Endothelial cell of umbilical vein (primary cell): ENCODE results near the gene KBTBD8. TPM values are rescaled to one million over a fixed set of nuclear protein-coding genes. Genes with fewer than 3 reads are reported as not detected.

Experiments used
- BruUV-seq: library from RNA; stranded (reverse); fragments of 400-500 nt; replicated peaks from 2 replicates; lab custom pipeline; 2021; lab: Mats Ljungman, UMichigan
- CTCF ChIA-PET: fragments of 300-600, 350-600 bp; sonication (Branson Sonifier 250); formaldehyde crosslinking; loops from one replicate; lab custom pipeline; 2021; ENCODE audit warnings: antibody characterized with exemption, inconsistent platforms; lab: Charles Lee
- POLR2A ChIA-PET: fragments of 300-600, 350-600 bp; sonication (Branson Sonifier 250); formaldehyde crosslinking; loops from one replicate; lab custom pipeline; 2021; ENCODE audit warnings: antibody characterized with exemption, inconsistent platforms; lab: Charles Lee
- DNase-seq: peaks from one replicate; pipeline ENCODE4 v3.0.0-alpha.2; 2011; ENCODE audit warnings: low read depth, low spot score
- FAIRE-seq: peaks from 2 replicates; lab custom pipeline; 2011; peaks lifted over from hg19 to GRCh38; lab: Jason Lieb, UNC
- H2AFZ ChIP-seq: 2 replicates; pipeline ENCODE4 v1.6.0; 2012; ENCODE audit warnings: low read depth, low read length, control low read depth, inconsistent platforms
- H3K27ac ChIP-seq: 2 replicates; pipeline ENCODE4 v1.5.1; 2011; ENCODE audit warnings: low read depth, mild to moderate bottlenecking, control low read depth, low read length, moderate library complexity; ENCODE audit not compliant: insufficient read depth
- H3K27me3 ChIP-seq, 2 experiments: 2 replicates each; pipeline versions ENCODE4 v1.6.0 to v1.6.1; 2011; ENCODE audit warnings: low read length in 2 of 2, mixed read lengths in 1 of 2; ENCODE audit not compliant: control insufficient read depth in 2 of 2, insufficient read depth in 2 of 2
- H3K36me3 ChIP-seq, 2 experiments: 2 replicates in 1 of 2; 3 replicates in 1 of 2; pipeline ENCODE4 v1.5.1; 2011; ENCODE audit warnings: low read length in 2 of 2, mild to moderate bottlenecking in 1 of 2, moderate library complexity in 1 of 2; ENCODE audit not compliant: control insufficient read depth in 2 of 2, insufficient read depth in 2 of 2; ENCODE audit errors: extremely low read depth in 1 of 2
- H3K4me1 ChIP-seq: 3 replicates; pipeline ENCODE4 v1.5.1; 2011; ENCODE audit warnings: mild to moderate bottlenecking, low read length; ENCODE audit not compliant: control insufficient read depth, insufficient read depth; ENCODE audit errors: extremely low read depth
- H3K4me2 ChIP-seq: 2 replicates; pipeline ENCODE4 v1.6.1; 2011; ENCODE audit warnings: low read length, control low read depth, mixed read lengths; ENCODE audit not compliant: insufficient read depth
- H3K4me3 ChIP-seq, 3 experiments: fragments of 200-600 bp in 1 of 3; sonication (generic), shearing (Covaris generic) in 1 of 3; replicated peaks in 1 of 3; 2 replicates each; pipeline ENCODE4 v1.5.1; 2011 to 2016; ENCODE audit warnings: control low read depth in 3 of 3, low read length in 3 of 3, mild to moderate bottlenecking in 2 of 3, inconsistent platforms in 1 of 3, low read depth in 1 of 3, moderate library complexity in 1 of 3; ENCODE audit not compliant: insufficient read depth in 1 of 3
- H3K79me2 ChIP-seq: 2 replicates; pipeline ENCODE4 v1.6.0; 2012; ENCODE audit warnings: low read length, inconsistent platforms; ENCODE audit not compliant: control insufficient read depth, insufficient read depth
- H3K9ac ChIP-seq: replicated peaks from 2 replicates; pipeline ENCODE3; 2011; ENCODE audit warnings: low read length, control low read depth; ENCODE audit not compliant: insufficient read depth; ENCODE audit errors: extremely low read depth
- H3K9me1 ChIP-seq: replicated peaks from 3 replicates; pipeline ENCODE4 v1.6.0; 2011; ENCODE audit warnings: mild to moderate bottlenecking, low read length; ENCODE audit not compliant: control insufficient read depth, insufficient read depth; ENCODE audit errors: extremely low read depth
- H3K9me3 ChIP-seq: replicated peaks from 2 replicates; pipeline ENCODE4 v1.5.1; 2012; ENCODE audit warnings: low read length, inconsistent platforms; ENCODE audit not compliant: control insufficient read depth, insufficient read depth
- H4K20me1 ChIP-seq: replicated peaks from 2 replicates; pipeline ENCODE3; 2011; ENCODE audit warnings: mild to moderate bottlenecking, low read length; ENCODE audit not compliant: control insufficient read depth, insufficient read depth; ENCODE audit errors: extremely low read depth
- CTCF ChIP-seq, 2 donors: IDR thresholded peaks; 1 replicate in 1 of 2; 2 replicates in 1 of 2; pipeline ENCODE4 v1.5.1; 2011; ENCODE audit warnings: low read length in 2 of 2, mild to moderate bottlenecking in 2 of 2, moderate library complexity in 2 of 2, control low read depth in 1 of 2, inconsistent platforms in 1 of 2, low read depth in 1 of 2; ENCODE audit not compliant: insufficient read depth in 1 of 2; ENCODE audit errors: extremely low read depth in 1 of 2
- EZH2 ChIP-seq: IDR thresholded peaks from 2 replicates; pipeline ENCODE4 v1.6.1; 2012; ENCODE audit warnings: borderline replicate concordance, low read depth, mild to moderate bottlenecking, moderate library complexity, low read length, inconsistent platforms; ENCODE audit not compliant: severe bottlenecking
- FOS ChIP-seq: IDR thresholded peaks from 2 replicates; pipeline ENCODE4 v1.6.1; 2011; ENCODE audit warnings: mild to moderate bottlenecking, low read length, moderate library complexity, borderline replicate concordance; ENCODE audit not compliant: insufficient read depth
- GATA2 ChIP-seq: IDR thresholded peaks from 2 replicates; pipeline ENCODE4 v1.7.0; 2011; ENCODE audit warnings: low read depth, mild to moderate bottlenecking, moderate library complexity, mixed read lengths, low read length; ENCODE audit not compliant: insufficient read length, insufficient read depth
- JUN ChIP-seq: IDR thresholded peaks from 2 replicates; pipeline ENCODE4 v1.6.1; 2011; ENCODE audit warnings: borderline replicate concordance, low read depth; ENCODE audit not compliant: insufficient read length, insufficient read depth
- MAX ChIP-seq: IDR thresholded peaks from 2 replicates; pipeline ENCODE4 v1.6.1; 2011; ENCODE audit not compliant: insufficient read depth, insufficient read length
- MYC ChIP-seq: IDR thresholded peaks from one replicate; pipeline ENCODE4 v1.6.1; 2011; ENCODE audit warnings: mild to moderate bottlenecking, low read depth, low read length
- POLR2A ChIP-seq: IDR thresholded peaks from 2 replicates; pipeline ENCODE4 v1.6.1; 2012; ENCODE audit warnings: low read depth, mild to moderate bottlenecking, control low read depth, low read length
- POLR2AphosphoS5 ChIP-seq: IDR thresholded peaks from 2 replicates; pipeline ENCODE4 v1.6.1; 2012; ENCODE audit warnings: low read depth, mild to moderate bottlenecking, control low read depth, low read length, moderate library complexity; ENCODE audit not compliant: insufficient read depth
- dilution Hi-C: fragments of 300-500 bp; cut with MboI; formaldehyde crosslinking; loops from one replicate; pipeline ENCODE4 v1.15.0; 2019; ENCODE audit warnings: low sequenced_read_pairs; ENCODE audit not compliant: extremely low pct_ligation_motif_present
- intact Hi-C: fragments of 100-400 bp; cut with micrococcal nuclease; formaldehyde crosslinking; loops from one replicate; pipeline ENCODE4 v1.10.0; 2022
- polyA plus RNA-seq, 4 experiments: library from polyadenylated mRNA; depleted of rRNA in 3 of 4; stranded (reverse) in 3 of 4; unstranded in 1 of 4; fragments of >200 nt; gene quantifications; 2 replicates each; pipeline versions ENCODE4 v1.2.1 to v1.2.3, GENCODE V29; 2011 to 2012; ENCODE audit warnings: missing spikeins in 1 of 4
- total RNA-seq: library from RNA; stranded (reverse); gene quantifications from 2 replicates; pipeline ENCODE4 v1.2.3, GENCODE V29; 2021

The KBTBD8 gene
- total and polyA plus RNA-seq, 2 donors (not counting 3 experiments of a cell fraction or from before 2014, with no cell fraction given) = 0.26 to 1.1 TPM

DNA sequence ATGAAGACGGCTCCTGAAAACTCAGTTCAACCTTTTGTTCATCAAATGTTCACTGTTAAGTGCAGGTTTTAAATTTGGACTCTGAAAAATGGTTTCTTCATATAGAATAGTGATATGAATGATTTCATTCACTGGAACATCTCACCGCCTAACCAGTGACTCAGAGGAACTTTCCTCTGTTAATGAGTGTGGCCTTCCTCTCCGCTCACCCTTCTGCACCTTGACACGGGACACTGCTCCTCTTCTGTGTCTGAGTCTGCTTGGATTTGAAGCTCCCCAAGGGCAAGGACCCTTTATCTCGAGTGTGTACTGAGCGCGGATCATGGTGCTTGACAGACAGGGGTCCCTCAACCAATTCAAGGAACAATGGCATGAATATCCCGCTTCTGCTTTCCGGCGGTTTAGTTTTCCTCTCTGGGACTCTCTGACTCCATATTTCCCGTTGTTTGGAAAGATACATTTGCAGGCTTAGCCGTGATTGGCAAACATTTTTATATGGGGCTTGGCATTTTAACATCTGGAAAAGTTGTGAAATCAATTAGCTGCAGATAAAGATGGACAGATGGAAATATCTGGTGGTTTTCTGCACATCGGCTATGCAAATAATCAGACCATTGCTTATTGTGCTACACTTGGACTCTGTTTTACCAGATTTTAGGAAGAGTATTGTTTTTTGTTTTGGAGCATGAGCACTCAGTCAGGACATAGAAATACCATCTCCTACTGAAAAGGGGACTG lies 20.9 kb downstream of the KBTBD8 start:
- H3K27me3 ChIP-seq = no peaks in the 10 kb centered on the region
- H3K27ac ChIP-seq = no peak overlapping the region
- no peaks in the 10 kb centered on the region for H3K36me3 ChIP-seq
- DNase-seq (no peak), FAIRE-seq (no peak)
- H3K9me1 ChIP-seq = no peaks in the 10 kb centered on the region
- no peaks in the 10 kb centered on the region for H3K79me2 ChIP-seq
- no peak overlapping the region for H2AFZ ChIP-seq
- no peaks in the 10 kb centered on the region for H4K20me1 ChIP-seq
- H3K9ac ChIP-seq = no peak overlapping the region
- no peaks in the 10 kb centered on the region for H3K9me3 ChIP-seq
- POLR2A ChIA-PET = no interaction called here
- no peaks in the 10 kb centered on the region for H3K4me1 ChIP-seq
- no TSS peak for BruUV-seq
- TF ChIP-seq EZH2 (no peak), JUN (no peak), POLR2A (no peak), FOS (no peak)
- dilution Hi-C loops = no loop called here
- H3K4me2 ChIP-seq = no peak overlapping the region
- CTCF ChIA-PET = interaction anchor here (1.5 kb wide), 1 partner anchor 18 kb away, joined by 5 read pairs; no protein-coding TSS in a partner anchor
- no peak overlapping the region for H3K4me3 ChIP-seq
- intact Hi-C loops = no loop called here

DNA sequence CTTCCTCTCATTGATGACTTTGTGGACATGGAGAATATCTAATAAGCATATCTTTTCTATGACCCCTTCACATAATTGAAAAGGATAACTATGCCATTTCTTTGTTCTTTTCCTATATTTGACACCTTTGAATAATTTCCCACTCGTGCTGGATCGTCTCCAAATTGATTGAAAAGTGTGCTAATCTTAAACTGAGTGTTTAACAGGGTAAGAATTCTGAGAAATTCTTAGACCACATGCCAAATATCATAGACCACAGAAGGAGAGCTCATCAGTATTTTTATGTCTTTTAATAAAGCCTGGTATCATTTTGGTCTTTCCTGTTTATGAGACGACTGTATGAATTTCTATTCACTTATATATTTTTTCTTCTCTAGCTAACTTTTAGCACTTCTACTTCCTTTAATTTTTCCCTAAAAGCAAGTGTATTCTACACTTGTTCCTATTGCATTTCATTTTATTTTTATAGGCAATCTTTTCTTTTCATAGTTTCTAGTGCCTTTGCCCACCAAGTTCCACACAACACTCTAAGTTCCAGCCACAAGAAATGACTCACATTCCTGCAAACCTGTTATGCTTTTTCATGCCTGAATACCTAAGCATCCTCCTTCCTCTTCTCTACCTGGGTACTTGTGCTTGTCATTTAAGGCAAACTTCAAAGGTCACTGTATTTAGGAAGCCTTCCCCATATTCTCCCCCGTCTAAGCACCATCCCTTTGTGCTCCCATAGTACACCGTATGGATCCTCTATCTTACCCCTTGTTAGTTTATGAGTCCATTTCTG lies 30.1 kb downstream of the KBTBD8 start:
- Histone ChIP-seq H3K9me3 (no peaks in the 10 kb centered on the region), H3K4me3 (no peak overlapping the region), H3K27me3 (no peaks in the 10 kb centered on the region), H3K4me2 (no peak overlapping the region), H3K4me1 (no peaks in the 10 kb centered on the region), H4K20me1 (no peaks in the 10 kb centered on the region), H3K27ac (no peak overlapping the region), H3K79me2 (no peaks in the 10 kb centered on the region), H2AFZ (no peak overlapping the region), H3K9me1 (no peaks in the 10 kb centered on the region), H3K36me3 (no peaks in the 10 kb centered on the region), H3K9ac (no peak overlapping the region)
- TF ChIP-seq EZH2 (no peak), JUN (no peak), MAX (no peak), FOS (no peak), CTCF (IDR thresholded peaks at IDR 0.05; ENCODE audit: extremely low read depth in 1 of 2, insufficient read depth in 1 of 2, low read depth in 1 of 2, low read length in 2 of 2) (no peak), MYC (no peak), POLR2AphosphoS5 (no peak), POLR2A (no peak), GATA2 (no peak)
- CTCF ChIA-PET = interaction anchor here (1.3 kb wide), 1 partner anchor 10 kb away, joined by 3 read pairs; no protein-coding TSS in a partner anchor
- no peak for DNase-seq
- POLR2A ChIA-PET = no interaction called here
- dilution Hi-C loops (no loop called here), intact Hi-C loops (no loop called here)
- FAIRE-seq = no peak
- BruUV-seq = no TSS peak
